Measurements from ENCODE around the gene C1orf35. TPM values are rescaled to one million over a fixed set of nuclear protein-coding genes. Genes with fewer than 3 reads are reported as not detected.

C1orf35 gene
- total RNA-seq, 1 donor from 2014 or later: 27.7 TPM

DNA sequence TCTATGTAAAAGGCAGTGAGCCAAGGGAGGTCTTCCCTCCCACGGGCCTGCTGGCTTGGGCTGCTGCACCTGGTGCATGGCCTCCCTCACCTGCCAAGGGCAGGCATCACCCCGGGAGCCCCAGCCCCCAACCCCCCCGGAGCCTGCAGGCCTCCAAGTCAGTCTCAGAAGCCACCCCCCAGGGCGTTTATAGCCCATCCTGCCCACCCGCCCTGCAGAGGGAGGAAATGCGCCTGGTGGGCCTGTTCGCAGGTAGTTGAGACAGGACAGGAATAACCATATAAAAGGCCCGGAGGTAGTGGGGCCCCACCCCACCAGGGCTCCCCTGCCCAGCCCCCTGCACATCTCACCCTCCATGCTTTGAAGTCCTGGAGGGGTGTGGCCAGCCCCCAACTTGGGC, 38.8 kb downstream of the C1orf35 start:
- Mint-ChIP-seq H3K4me1 (ENCODE audit: low read depth) (no peaks in the 10 kb centered on the region), H3K27ac (no peak overlapping the region), H3K9me3 (no peaks in the 10 kb centered on the region), H3K4me3 (no peak overlapping the region), H3K36me3 (ENCODE audit: low read depth) (no peaks in the 10 kb centered on the region), H3K27me3 (ENCODE audit: insufficient read depth) (peaks cover 17% of the 10 kb centered on the region)
- intact Hi-C loops (cut with micrococcal nuclease): no loop called here
- no peak for DNase-seq (ENCODE audit: low spot score)

- intact Hi-C loops (cut with micrococcal nuclease): no loop called here
- DNase-seq (ENCODE audit: low spot score): no peak
These were observed 39.6 kb downstream of the C1orf35 start for GRCh38 chr1:228063251-228064191.

DNA sequence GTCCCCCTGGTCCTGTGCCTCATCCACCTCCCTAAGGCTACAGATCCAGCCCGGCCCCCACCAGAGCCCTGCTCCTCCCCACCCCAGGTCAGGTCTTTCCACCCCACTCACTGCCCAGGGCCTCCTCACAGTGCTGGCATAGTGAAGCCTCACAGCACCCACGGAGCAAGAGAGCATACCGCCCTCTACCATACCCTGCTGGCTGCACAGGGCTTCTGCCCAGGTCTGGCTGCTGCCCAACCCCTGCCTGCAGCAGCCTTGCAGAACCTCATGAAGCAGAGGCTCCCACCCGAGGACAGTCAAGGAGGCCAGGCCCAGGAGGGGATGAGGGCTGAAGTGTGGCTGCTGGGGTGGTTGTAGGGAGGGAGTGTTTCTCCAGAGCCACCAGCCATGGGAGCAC, 40.3 kb downstream of the C1orf35 start:
- Mint-ChIP-seq H3K4me3 (no peak overlapping the region), H3K27ac (no peak overlapping the region), H3K4me1 (ENCODE audit: low read depth) (no peaks in the 10 kb centered on the region), H3K27me3 (ENCODE audit: insufficient read depth) (peaks cover 27% of the 10 kb centered on the region), H3K36me3 (ENCODE audit: low read depth) (no peaks in the 10 kb centered on the region), H3K9me3 (no peaks in the 10 kb centered on the region)
- no peak for DNase-seq (ENCODE audit: low spot score)
- intact Hi-C loops (cut with micrococcal nuclease): no loop called here

More at GRCh38 chr1:228063251-228064191, 39.6 kb downstream of the C1orf35 start:
- H3K4me1 Mint-ChIP-seq (ENCODE audit: low read depth): no peaks in the 10 kb centered on the region
- no peak overlapping the region for H3K4me3 Mint-ChIP-seq
- peaks cover 22% of the 10 kb centered on the region for H3K27me3 Mint-ChIP-seq (ENCODE audit: insufficient read depth)
- no peaks in the 10 kb centered on the region for H3K36me3 Mint-ChIP-seq (ENCODE audit: low read depth)
- H3K27ac Mint-ChIP-seq: no peak overlapping the region
- H3K9me3 Mint-ChIP-seq: no peaks in the 10 kb centered on the region

- DNase-seq (ENCODE audit: low spot score): no peak
- Mint-ChIP-seq H3K4me1 (ENCODE audit: low read depth) (no peaks in the 10 kb centered on the region), H3K27me3 (ENCODE audit: insufficient read depth) (peaks cover 32% of the 10 kb centered on the region), H3K9me3 (no peaks in the 10 kb centered on the region), H3K4me3 (no peak overlapping the region), H3K36me3 (ENCODE audit: low read depth) (no peaks in the 10 kb centered on the region), H3K27ac (no peak overlapping the region)
- intact Hi-C loops (cut with micrococcal nuclease): no loop called here
These were observed 40.9 kb downstream of the C1orf35 start for GRCh38 chr1:228062085-228062791.

DNA sequence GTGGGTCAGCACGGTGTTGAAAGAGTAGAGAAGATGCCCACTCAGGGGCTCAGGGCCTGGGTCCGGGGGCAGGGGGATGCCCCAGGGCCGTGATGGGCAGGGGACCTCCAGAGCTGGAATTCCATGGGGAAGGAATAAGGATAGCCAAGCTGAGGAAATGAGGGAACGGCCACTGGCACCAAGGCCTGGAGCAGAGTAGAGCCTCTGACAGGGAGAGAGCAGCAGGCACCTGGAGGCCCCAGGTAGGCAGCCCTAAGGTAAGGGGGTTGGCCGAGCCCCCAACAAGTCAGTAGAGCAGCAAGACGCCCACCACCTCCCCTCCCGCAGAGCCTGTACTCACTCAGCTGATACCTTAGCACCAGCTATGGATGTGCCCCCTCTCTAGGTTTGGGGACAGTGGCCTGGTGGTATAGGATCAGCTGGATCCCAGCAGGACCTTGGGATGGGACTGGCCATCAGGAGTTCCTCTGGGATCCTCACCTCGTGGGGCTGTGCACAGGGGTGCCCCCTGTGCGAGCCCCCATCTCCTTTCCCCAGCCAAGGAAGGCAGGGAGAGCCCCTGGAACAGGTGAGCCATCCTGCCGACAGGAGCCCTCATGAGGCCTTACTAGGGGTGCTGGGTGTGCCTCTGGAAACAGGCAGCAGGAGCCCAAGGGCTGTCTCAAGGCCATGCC, 41.6 kb downstream of the C1orf35 start:
- no peaks in the 10 kb centered on the region for H3K4me1 Mint-ChIP-seq (ENCODE audit: low read depth)
- H3K36me3 Mint-ChIP-seq (ENCODE audit: low read depth): no peaks in the 10 kb centered on the region
- H3K4me3 Mint-ChIP-seq: peak overlapping the region; percentile 8
- H3K27me3 Mint-ChIP-seq (ENCODE audit: insufficient read depth): peaks cover 35% of the 10 kb centered on the region
- no peaks in the 10 kb centered on the region for H3K9me3 Mint-ChIP-seq
- intact Hi-C loops (cut with micrococcal nuclease): no loop called here
- DNase-seq (ENCODE audit: low spot score): no peak
- no peak overlapping the region for H3K27ac Mint-ChIP-seq

GRCh38 chr1:228060458-228061190, 42.5 kb downstream of the C1orf35 start:
- no peaks in the 10 kb centered on the region for H3K4me1 Mint-ChIP-seq (ENCODE audit: low read depth)
- H3K27ac Mint-ChIP-seq: no peak overlapping the region
- no peaks in the 10 kb centered on the region for H3K36me3 Mint-ChIP-seq (ENCODE audit: low read depth)
- H3K4me3 Mint-ChIP-seq: peak overlapping the region; percentile 26
- H3K27me3 Mint-ChIP-seq (ENCODE audit: insufficient read depth): peaks cover 42% of the 10 kb centered on the region
- DNase-seq (ENCODE audit: low spot score): no peak
- intact Hi-C loops (cut with micrococcal nuclease): no loop called here
- no peaks in the 10 kb centered on the region for H3K9me3 Mint-ChIP-seq

DNA sequence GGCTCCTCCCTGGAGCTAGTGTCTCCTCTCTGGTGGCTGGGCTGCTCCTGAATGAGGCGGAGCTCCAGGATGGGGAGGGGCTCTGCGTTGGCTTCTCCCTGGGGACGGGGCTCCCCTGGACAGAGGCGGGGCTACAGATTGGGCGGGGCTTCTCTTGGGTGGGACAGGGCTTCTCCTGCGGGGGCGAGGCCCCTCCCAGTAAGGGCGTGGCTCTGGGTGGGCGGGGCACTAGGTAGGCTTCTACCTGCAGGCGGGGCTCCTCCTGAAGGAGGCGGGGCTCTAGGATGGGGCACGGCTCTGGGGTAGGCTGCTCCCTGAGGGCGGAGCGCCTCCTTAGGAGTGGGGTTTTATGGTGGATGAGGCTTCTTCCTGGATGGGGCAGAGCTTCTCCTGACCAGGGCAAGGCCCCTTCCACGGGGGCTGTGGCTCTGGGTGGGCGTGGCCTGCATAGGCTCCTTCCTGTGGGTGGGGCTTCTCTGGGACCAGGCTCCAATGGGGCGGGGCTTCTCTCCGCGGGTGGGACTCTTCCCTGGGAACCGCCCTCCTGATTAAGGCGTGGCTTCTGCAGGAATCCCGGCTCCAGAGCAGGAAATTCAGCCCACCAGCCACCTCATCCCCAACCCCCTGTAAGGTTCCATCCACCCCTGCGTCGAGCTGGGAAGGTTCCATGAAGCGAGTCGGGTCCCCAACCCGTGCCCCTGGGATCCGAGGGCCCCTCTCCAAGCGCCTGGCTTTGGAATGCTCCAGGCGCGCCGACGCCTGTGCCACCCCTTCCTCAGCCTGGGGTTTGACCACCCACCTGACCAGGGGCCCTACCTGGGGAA, 43.3 kb downstream of the C1orf35 start:
- Mint-ChIP-seq H3K9me3 (no peaks in the 10 kb centered on the region), H3K36me3 (ENCODE audit: low read depth) (no peaks in the 10 kb centered on the region), H3K4me3 (peak overlapping the region; percentile 68), H3K27ac (no peak overlapping the region), H3K4me1 (ENCODE audit: low read depth) (no peaks in the 10 kb centered on the region), H3K27me3 (ENCODE audit: insufficient read depth) (peaks cover 43% of the 10 kb centered on the region)
- intact Hi-C loops (cut with micrococcal nuclease): loop anchor here (1.0 to 2.0 kb wide), 3 partner anchors 22 to 80 kb away; partner anchors contain the start of genes ARF1, GUK1 and MRPL55
- DNase-seq (ENCODE audit: low spot score): peak; percentile 58

DNA sequence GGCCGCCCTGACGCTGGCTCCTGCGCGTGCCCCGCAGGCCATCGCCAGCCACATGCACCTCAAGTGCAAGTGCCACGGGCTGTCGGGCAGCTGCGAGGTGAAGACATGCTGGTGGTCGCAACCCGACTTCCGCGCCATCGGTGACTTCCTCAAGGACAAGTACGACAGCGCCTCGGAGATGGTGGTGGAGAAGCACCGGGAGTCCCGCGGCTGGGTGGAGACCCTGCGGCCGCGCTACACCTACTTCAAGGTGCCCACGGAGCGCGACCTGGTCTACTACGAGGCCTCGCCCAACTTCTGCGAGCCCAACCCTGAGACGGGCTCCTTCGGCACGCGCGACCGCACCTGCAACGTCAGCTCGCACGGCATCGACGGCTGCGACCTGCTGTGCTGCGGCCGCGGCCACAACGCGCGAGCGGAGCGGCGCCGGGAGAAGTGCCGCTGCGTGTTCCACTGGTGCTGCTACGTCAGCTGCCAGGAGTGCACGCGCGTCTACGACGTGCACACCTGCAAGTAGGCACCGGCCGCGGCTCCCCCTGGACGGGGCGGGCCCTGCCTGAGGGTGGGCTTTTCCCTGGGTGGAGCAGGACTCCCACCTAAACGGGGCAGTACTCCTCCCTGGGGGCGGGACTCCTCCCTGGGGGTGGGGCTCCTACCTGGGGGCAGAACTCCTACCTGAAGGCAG, 44.0 kb downstream of the C1orf35 start:
- intact Hi-C loops (cut with micrococcal nuclease): loop anchor here (1.0 to 2.0 kb wide), 3 partner anchors 23 to 81 kb away; partner anchors contain the start of genes ARF1, GUK1 and MRPL55
- H3K4me3 Mint-ChIP-seq: no peak overlapping the region

GRCh38 chr1:228058172-228058948, 44.8 kb downstream of the C1orf35 start:
- peaks cover 46% of the 10 kb centered on the region for H3K27me3 Mint-ChIP-seq (ENCODE audit: insufficient read depth)
- H3K9me3 Mint-ChIP-seq: no peaks in the 10 kb centered on the region
- H3K36me3 Mint-ChIP-seq (ENCODE audit: low read depth): no peaks in the 10 kb centered on the region
- H3K4me3 Mint-ChIP-seq: no peak overlapping the region
- no peak overlapping the region for H3K27ac Mint-ChIP-seq
- no peak for DNase-seq (ENCODE audit: low spot score)
- intact Hi-C loops (cut with micrococcal nuclease): loop anchor here (2.0 kb wide), 1 partner anchor 50 kb away; the partner anchor contains the start of gene MRPL55
- H3K4me1 Mint-ChIP-seq (ENCODE audit: low read depth): no peaks in the 10 kb centered on the region

More for the DNA sequence above, 44.0 kb downstream of the C1orf35 start:
- DNase-seq (ENCODE audit: low spot score): peak; percentile 23
- no peaks in the 10 kb centered on the region for H3K9me3 Mint-ChIP-seq
- no peak overlapping the region for H3K27ac Mint-ChIP-seq
- H3K27me3 Mint-ChIP-seq (ENCODE audit: insufficient read depth): peaks cover 43% of the 10 kb centered on the region
- no peaks in the 10 kb centered on the region for H3K36me3 Mint-ChIP-seq (ENCODE audit: low read depth)
- no peaks in the 10 kb centered on the region for H3K4me1 Mint-ChIP-seq (ENCODE audit: low read depth)
